ENCODE results near the gene ARAP3.
"Not testable (repeated sequence)": the region's sequence is repeated elsewhere in the genome, so short reads cannot be mapped to it uniquely, and the experiment has no call there.

The ARAP3 gene, protein sequence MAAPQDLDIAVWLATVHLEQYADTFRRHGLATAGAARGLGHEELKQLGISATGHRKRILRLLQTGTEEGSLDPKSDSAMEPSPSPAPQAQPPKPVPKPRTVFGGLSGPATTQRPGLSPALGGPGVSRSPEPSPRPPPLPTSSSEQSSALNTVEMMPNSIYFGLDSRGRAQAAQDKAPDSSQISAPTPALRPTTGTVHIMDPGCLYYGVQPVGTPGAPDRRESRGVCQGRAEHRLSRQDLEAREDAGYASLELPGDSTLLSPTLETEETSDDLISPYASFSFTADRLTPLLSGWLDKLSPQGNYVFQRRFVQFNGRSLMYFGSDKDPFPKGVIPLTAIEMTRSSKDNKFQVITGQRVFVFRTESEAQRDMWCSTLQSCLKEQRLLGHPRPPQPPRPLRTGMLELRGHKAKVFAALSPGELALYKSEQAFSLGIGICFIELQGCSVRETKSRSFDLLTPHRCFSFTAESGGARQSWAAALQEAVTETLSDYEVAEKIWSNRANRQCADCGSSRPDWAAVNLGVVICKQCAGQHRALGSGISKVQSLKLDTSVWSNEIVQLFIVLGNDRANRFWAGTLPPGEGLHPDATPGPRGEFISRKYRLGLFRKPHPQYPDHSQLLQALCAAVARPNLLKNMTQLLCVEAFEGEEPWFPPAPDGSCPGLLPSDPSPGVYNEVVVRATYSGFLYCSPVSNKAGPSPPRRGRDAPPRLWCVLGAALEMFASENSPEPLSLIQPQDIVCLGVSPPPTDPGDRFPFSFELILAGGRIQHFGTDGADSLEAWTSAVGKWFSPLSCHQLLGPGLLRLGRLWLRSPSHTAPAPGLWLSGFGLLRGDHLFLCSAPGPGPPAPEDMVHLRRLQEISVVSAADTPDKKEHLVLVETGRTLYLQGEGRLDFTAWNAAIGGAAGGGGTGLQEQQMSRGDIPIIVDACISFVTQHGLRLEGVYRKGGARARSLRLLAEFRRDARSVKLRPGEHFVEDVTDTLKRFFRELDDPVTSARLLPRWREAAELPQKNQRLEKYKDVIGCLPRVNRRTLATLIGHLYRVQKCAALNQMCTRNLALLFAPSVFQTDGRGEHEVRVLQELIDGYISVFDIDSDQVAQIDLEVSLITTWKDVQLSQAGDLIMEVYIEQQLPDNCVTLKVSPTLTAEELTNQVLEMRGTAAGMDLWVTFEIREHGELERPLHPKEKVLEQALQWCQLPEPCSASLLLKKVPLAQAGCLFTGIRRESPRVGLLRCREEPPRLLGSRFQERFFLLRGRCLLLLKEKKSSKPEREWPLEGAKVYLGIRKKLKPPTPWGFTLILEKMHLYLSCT (N-terminal part only)

DNA sequence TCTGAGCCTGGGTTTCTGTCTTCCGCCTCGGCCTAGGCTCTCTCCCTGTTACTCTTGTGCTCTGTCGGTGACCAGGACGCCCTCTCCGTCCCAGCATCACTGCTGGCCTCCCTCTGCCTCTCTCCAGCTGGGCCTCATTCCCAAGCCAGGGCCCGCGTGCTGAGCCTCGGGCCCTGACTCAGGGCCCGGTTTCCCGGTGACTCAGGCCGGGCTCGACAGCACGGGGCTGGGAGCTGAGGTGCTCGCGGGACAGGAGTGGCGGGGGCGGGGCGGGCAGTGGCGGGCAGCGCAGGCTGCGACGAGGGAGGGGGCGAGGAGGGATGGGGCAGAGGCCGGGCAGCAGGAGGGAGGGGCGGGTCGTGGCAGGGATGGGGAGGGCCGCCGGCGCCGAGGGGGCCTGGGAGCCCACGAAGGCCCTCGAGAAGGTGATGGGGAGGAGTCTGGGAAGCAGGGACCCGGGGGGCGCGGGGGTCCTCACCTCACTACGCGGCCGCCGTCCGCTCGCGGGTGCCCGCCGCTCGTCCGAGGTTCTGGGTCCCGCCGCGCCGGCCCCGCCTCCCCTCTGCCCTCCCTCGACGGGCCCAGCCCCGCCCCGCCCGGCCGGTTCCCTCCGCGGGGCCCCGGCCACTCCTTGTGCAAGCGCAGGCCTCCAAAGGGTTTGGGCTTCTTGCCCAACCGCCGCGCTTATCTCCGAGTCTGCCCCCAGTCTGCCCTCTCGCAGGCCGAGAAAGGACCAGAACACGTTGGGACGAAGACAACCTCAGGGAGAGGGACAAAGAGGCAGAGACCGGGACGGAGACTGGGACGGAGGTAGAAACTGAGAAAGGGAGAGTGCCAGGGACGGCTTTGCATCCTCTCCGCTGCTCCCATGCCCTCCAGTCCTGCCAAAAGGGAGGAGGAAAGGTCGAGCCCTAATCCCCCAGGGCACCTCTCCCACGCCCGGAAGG is at the start of gene ARAP3:
ARAP3 (minus strand) TSS at position 536 of the 947 bp plus-strand sequence. CDS start 1,744 bp downstream, outside the sequence.
- DNase-seq: peak; percentile 20

DNA sequence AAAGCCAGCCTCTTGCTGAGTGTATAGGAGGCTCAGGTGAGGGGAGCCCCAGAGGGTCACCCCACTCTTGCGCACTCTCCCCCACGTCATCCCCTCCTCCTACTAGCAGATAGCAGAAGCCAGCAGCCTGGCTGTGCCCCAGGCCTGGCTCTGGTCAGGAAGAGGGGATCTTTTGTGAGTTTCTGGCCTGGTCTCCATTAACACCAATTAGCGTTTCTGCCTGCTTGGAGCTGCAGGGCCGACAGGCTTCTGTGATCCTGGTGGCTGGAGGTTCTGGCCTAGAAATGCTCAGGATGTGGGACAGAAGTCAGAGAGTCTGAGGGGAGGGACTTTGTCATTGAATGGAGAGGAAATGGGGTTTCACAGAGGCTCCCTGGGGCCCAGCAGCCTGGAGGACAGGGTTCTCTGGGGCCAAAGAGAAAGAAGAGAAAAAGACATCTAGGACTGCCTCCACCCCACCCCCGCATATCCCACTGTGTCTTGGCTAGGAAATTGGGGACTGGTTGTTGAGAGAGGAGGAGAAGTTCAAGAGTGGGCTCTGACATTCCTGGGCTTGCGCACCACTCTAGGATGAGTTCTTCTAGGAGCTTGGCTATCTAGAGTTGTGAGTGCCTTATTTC is 47.5 kb upstream of the ARAP3 start:
- DNase-seq: no peak

DNA sequence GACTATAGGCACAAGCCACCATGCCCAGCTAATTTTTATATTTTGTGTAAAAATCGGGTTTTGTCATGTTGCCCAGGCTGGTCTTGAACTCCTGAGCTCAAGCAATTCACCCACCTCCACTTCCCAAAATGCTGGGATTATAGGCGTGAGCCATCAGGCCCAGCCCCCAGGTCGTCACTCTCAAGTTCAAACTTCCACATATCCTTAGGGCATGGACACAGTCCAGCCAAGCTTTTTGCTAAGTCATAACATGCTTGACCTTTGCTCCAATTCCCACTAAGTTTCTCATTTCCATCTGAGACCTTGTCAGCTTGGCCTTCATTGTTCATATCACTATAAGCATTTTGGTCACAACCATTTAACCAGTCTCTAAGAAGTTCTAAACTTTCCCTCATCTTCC is 43.9 kb upstream of the ARAP3 start:
- DNase-seq: no peak

DNA sequence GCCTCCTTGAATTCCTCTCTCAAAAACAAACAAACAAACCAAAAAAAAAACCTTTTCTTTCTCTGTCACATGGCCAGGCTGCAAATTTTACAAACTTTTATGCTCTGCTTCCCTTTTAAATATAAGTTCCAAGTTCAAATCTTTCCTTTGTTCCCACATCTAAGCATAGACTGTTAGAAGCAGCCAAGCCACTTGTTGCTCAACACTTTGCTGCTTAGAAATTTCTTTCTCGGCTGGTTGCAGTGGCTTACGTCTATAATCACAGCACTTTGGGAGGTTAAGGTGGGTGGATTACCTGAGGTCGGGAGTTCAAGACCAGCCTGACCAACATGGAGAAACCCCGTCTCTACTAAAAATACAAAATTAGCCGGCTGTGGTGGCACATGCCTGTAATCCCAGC is 43.1 kb upstream of the ARAP3 start:
- DNase-seq: not testable (repeated sequence)

DNA sequence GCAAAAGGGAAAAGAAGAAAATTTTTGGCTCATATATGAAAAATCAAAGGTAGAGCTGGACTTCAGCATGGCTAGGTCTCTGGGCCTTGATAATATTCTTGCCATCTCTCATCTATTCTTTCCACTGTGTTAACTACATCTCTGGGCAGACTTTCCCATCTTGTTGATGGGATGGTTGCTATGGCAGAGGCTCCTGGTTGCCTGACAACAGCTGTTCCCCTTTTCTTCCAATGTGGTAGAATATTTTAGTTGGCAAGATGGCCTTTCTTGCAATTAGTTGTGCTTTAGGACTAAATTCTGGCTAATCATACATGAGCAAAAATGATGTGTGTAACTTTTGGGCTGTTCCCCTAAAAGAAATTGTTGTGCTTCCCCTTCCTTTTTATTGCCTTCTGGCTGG is 40.2 kb upstream of the ARAP3 start:
- DNase-seq: no peak

DNA sequence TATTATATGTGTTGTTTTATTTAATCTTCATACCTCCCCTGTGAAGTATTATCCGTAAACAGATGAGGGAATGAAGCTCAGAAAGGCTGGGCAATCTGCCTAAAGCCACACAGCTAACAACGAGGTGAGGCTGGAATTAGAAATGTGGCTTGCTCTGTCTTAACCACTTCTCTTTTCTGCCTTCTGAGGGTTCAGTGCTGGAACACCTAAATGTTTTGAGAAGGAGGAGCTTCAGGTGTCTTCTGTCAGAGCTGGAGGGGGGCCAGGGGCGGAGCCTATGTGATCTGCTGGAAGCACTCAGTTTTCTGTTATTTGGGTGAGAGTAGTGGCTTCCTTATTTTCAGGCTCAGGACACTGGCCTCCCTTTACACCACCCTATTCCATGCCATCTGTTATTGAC is 35.0 kb upstream of the ARAP3 start:
- peak; percentile 8 for DNase-seq

DNA sequence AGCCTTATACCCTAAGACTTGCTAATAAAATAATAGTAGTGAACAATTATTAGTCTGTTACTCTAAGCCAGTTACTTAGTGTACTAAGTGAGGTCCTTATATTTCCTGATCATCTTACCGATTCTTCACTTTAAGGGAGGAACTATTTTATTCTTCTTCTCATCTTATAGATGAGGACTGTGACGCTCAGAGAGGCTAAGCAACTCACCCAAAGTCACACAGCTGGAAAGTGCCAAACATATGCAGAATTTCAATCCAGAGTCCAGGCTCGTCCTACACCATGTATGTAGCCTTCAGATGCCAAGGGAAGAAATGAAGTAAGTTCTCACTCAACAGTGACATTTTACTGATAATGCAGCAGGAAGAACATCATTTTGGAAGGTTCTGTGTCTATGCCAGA is 34.4 kb upstream of the ARAP3 start:
- DNase-seq: no peak

DNA sequence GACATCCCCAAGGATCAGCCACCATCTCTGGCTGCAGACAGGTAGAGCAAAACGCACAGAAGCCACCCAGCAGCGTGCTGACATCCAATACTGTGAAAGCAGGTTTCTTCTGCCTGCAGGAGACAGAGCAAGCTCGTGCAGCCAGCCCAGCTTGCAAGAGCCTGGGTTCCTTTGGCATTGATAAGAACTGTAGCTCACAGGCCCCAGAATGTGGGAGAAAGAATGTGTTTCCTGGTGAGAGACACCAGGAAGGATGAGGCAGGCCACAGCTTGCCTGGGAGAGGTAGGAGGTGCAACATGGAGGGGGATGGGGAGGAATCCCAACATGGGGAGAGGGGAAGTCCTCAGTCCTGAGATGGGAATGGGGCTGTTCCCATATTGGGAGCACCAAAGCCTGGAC is 34.0 kb upstream of the ARAP3 start:
- peak; percentile 57 for DNase-seq

DNA sequence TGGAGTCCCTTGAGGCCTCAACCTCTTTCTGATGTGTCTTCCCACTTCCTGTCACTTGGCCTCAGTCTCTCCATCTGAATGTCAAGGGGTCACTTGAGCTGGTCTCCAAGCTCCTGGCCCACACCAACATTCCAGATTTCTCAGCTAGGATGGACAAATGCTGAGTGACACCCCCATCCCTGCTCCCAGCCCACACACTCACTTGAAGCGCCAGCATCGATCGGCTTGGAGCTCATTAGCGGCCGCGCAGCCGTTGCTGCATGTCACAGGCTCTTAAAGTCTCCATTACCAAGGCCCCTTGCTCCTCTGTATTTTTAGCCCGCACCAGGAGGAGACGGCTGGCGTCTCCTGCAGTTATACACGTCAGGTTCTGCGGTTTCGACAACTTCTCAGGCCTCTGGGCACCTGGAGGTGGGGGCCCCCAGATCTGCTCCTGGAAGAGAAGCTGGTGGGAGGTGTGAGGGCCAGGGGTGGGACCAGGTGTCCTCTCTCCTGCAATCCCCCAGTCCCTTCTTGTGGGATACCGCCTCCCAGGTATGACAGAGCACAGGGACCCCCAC is 33.4 kb upstream of the ARAP3 start:
- DNase-seq: no peak

DNA sequence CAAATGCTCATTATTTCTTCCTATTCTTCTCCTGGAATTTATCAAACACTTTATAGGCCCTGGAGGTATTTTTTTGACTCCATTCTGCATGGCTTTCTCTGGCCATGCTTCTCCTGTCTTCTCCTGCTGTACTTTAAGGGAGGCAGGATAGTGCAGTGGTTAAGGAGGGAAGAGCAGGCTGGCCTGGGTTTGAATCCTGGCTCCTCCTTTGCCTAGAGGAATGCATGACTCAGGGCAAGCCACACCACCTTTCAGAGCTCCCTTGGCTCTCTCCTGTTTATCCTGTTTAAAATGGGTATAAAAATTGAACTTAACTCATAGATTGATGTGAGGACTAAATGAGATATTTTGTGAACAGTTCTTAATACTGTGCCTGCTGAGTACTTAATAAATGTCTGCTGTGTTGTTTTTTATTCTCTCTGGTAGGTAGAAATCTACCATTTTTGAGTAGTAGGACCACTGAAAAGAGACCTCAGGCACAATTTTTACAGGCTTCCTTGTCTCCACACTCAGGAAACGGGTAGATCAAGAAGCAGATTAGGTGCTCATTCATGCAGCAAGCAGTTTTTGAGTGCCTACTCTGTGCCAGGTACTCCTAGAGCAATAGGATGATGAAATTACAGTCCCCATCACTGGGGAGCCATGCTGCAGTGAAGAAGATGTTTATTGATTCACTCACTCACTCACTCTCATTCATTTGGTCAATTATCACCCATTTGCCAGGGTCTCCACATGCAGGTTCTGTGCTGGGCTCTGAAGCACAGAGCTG is 32.7 kb upstream of the ARAP3 start:
- DNase-seq: no peak

DNA sequence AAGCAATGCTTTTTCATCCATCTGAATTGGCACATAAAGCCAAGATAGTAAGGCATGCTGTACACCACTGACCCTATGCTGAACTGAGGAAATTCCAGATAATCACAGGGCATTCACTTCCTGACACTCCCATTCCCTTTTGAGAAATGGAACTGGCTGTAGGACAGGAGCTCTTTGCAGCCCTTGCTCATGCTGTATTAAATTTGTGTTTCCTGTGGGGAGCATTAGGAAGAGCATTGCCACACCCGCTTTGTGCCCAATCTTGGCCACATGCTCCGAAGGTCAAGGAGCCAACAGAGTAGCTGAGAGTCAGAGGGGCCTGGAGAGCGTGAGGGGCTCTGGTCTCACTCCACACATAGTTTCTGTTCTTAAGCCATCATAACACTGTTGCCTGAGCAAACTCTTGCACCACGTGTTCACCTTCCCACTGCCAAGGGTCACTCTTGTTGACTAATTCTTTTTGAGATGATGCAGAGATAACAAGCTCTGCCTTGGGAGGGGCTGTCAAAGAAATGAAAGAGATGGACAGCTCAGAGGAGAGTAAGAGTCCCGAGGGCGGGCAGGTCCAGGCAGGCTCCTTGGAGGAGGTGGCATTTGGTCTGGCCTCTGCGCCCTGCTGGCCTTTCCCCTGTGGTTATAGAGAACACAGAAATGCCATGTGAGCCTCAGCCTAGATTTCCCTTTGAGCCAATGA is 31.7 kb upstream of the ARAP3 start:
- DNase-seq: no peak

DNA sequence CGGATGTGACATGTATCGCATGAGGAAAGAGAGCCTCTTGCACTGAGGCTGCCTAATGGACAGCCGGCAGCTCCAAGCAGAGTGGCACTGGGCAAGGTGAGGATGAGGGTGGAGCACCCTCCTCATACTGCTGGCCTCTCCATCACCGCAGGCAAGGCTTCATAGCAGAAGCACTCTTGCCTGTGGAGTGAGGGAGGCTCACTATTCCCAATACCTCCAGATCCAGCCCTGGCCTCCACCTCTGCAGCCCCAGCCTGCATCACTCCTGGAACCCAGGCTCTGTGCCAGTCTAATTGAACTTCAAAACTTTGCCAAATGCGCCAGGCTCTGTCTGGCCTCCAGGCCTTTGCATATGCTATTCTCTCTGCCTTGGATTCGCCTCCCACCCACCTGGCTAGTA is 29.7 kb upstream of the ARAP3 start:
- no peak for DNase-seq

DNA sequence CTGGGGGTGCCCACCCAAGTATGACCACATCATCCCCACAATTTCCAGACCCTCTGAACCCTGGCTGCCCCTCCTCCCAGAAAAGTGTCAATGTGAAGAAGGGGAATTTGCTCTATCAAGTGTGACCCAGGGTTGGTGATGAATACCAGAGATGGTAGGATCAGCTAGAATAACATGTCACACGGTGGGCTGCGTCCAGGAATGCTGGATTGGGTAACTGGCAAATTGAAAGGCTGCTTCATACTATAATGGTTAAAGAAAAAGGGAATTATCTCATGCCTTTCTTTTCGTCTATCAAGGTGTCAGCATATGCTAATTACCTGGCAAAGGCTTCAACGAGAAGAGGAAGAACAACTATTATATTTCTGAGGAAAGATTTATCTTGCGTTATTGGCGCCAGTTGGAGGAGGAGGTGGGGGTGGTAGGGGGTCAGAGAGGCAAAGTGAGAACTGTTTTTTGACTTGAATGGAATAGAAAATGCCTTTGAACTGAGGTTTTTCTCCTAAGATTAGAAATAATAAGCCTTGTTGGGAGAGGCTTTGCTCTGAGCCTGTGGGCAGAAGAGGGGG is 27.8 kb upstream of the ARAP3 start:
- DNase-seq: no peak

DNA sequence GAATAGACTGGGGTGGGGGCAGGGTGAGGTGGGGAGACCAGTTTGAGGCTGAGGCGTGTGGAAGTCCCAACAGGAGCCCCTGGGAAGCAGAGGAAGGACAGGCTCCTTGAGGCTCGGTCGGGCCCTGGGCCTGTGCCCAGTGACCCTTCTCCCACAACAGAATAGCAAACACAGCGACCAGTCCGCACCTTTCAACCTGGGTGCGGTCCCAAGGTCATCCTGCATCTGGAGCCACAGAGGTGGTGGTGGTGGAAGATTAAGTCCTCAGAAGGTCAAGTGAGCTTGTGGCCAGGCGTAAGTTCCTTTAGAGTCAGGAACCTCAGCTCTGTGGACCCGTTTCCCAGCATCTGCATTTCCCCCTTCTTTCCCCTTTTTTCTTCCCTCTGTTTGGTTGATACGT is 26.0 kb upstream of the ARAP3 start:
- no peak for DNase-seq

DNA sequence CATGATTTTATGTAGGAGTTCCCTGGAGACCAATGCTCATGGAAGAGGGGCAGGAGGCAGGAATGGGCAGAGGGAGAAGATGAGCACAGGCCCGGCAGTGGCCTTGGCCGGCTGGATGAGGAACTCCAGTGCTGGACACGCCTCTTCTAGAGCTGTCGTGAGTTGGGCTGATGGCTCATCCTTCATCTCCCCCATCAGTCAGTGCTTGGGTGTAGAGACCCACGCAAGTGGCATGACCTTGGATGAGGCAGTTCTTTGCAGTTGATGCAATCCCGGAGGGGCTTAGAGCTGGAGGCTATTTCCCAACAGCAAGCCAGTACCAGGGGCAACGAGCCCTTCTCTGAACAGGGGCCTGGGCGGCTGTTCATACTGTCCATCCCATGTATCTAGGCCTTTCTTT is 25.5 kb upstream of the ARAP3 start:
- DNase-seq: no peak

DNA sequence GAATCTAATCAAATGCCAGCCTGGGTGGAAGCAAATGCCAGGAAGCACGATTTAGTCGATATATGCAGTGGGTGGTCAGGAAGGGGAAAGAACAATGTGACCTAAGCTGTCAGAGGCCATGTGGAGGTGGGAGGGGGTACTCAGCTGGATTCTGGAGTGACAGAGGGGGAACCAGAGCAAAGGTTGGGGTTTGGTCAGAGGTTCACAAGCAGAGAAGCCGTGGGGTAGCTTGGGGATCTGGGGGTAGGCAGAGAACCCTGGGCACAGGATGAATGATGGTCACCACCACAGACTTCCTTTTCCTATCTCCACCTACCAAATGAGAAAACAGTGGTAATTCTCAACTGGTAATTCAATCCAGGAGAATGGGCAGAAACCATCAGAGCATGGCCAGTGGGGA is 24.1 kb upstream of the ARAP3 start:
- no peak for DNase-seq

DNA sequence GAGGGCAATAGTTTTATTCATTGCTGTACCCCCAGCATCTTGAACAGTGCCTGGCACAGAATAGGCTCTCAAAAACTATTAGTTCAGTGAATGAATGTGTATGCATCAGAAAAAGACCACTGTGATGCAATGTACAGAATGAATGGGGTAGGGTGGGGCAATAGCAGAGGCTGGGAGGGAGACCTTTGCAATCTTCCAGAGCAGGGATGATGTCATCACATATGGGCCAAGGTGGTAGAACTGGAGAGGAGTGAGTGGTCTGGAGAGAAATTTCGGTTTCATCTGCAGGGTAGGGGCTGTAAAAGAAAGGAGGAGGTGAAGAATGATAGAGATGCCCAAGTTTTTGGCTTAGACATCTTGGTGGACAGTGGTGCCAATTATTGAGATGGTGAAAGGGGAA is 23.4 kb upstream of the ARAP3 start:
- no peak for DNase-seq

DNA sequence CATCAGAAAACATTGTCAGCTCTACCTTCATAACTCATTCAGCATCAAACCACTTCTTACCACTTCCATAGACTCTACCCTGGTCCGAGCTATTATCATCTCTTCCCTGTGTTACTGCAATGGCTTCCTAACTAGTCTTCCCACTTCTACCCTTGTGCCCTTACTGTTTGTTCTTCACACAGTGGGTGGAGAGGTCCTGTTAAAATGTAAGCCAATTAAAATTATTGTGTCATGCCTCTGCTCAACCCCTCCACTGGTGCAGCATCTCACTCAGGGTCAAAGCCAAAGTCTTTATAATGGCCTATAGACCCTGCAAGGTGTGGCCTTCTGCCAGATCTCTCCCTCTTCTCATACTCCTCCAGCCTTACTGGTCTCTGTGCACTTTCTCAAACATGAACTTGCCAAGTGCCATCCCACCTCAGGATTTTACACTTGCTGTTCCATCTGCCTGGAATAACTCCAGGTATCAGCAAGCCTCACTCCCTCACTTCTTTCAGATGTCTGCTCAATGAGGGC is 22.8 kb upstream of the ARAP3 start:
- DNase-seq: no peak

DNA sequence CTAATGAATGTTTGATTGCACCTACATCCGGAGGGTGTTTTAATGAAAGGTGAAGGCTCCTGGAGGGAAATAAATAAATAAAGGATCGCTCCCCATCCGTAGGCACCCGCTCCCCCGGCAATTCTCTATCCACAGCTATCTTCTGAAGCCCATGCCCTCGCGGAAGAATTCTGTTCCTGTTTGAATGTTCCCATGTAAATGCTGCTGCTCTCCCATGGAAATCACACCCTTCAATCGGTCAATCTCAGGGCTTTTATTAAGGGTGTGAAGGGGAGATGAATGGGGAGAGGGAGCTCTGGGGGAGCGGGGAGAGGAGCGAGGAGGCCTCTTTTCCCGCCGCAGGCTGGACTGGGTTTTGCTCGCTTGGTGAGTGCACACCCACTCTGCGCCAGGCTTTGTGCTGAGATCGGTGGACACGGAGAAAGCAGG is 21.1 kb upstream of the ARAP3 start:
- DNase-seq: no peak

Data from GDM1 (cell line).